ENCODE results near the gene CGA.

CGA gene

GRCh38 chr6:87059943-87060342 lies 35.0 kb downstream of the CGA start:
- H3K4me3 ChIP-seq (ENCODE audit: low read length) = no peak overlapping the region
- no peak for DNase-seq (ENCODE audit: low read depth)
- TF ChIP-seq, protein P1, sequence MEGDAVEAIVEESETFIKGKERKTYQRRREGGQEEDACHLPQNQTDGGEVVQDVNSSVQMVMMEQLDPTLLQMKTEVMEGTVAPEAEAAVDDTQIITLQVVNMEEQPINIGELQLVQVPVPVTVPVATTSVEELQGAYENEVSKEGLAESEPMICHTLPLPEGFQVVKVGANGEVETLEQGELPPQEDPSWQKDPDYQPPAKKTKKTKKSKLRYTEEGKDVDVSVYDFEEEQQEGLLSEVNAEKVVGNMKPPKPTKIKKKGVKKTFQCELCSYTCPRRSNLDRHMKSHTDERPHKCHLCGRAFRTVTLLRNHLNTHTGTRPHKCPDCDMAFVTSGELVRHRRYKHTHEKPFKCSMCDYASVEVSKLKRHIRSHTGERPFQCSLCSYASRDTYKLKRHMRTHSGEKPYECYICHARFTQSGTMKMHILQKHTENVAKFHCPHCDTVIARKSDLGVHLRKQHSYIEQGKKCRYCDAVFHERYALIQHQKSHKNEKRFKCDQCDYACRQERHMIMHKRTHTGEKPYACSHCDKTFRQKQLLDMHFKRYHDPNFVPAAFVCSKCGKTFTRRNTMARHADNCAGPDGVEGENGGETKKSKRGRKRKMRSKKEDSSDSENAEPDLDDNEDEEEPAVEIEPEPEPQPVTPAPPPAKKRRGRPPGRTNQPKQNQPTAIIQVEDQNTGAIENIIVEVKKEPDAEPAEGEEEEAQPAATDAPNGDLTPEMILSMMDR (IDR thresholded peaks at IDR 0.05; ENCODE audit: insufficient read depth, low read depth, low read length, missing control alignments) = no peak

DNA sequence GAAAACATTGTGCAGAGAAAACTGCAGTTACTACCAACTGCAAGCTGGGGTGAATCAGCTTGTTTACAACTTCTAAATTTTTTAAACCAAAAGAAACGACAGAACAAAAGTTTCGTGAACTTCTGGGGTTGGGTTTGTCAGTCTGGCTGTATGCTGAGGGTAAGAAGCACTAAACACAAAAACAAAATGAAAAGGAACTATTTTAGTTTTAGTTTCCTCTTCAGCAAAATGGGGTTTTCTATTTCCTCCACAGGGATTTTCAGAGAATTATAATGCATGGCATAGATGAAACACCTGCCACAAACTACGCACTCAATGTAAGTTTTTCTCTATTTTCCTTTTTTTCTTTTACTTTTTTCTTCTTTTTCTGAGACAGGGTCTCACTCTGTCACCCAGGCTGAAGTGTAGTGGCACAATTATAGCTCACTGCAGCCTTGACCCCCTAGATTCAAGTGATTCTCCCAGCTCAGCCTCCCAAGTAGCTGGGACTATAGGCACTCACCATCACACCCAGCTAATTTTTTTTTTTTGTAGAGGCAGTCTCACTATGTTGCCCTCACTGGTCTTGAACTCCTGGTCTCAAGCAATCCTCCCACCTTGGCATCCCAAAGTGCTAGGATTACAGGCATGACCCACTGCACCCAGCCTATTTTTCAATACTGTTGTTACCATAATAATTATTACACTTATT lies 40.6 kb downstream of the CGA start:
- no peak for DNase-seq (ENCODE audit: low read depth)
- H3K4me3 ChIP-seq (ENCODE audit: low read length) = no peak overlapping the region
- TF ChIP-seq, protein P1 (IDR thresholded peaks at IDR 0.05; ENCODE audit: insufficient read depth, low read depth, low read length, missing control alignments) = no peak

DNA sequence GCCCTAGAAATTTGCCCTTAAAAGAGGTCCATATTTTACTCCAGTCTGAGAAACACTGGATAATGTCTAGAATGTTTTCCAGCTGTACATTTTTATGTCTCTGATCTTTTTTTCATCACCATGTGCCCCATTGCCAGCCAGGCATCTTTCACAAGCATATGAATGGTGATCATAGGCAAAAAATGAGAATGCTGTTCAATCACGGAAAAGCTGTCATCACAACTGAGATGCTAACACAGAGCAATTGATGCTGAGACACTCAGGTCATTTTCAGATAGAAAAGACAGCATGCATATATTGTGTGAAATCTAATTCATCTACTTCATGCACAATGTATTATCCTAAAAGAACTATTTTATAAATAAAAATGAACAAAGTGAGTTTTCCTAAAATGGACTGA lies 41.6 kb downstream of the CGA start:
- TF ChIP-seq, protein P1 (IDR thresholded peaks at IDR 0.05; ENCODE audit: insufficient read depth, low read depth, low read length, missing control alignments) = no peak
- no peak for DNase-seq (ENCODE audit: low read depth)
- no peak overlapping the region for H3K4me3 ChIP-seq (ENCODE audit: low read length)

GRCh38 chr6:87049779-87050178 lies 45.1 kb downstream of the CGA start:
- no peak overlapping the region for H3K4me3 ChIP-seq (ENCODE audit: low read length)
- DNase-seq (ENCODE audit: low read depth) = no peak
- TF ChIP-seq, protein P1 (IDR thresholded peaks at IDR 0.05; ENCODE audit: insufficient read depth, low read depth, low read length, missing control alignments) = no peak

DNA sequence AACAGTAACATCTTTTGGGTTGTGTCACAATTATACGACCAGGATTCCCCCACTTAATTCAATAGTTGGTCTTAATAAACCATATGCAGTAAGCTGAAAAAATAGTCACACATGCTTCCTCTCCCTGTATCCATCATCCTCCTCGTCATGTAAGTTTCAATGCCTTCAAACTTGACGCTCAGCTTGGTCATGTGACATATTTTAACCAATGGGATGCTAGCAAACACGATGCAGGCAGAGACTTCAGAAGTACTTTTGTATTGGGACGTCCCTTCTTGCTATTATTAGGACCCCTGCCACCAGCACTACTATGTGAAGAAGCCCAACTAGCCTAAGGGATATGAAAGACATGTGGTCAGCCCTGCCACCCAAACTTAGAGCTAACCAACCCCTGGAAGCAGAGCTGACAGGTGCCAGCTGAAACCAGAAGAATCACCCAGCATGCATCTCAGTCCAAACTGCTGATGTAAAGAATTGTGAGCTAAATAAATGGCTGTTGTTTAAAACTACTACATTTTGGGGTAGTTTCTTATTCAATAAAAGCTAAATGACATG lies 49.3 kb downstream of the CGA start:
- TF ChIP-seq, protein P1 (IDR thresholded peaks at IDR 0.05; ENCODE audit: insufficient read depth, low read depth, low read length, missing control alignments) = no peak

DNA sequence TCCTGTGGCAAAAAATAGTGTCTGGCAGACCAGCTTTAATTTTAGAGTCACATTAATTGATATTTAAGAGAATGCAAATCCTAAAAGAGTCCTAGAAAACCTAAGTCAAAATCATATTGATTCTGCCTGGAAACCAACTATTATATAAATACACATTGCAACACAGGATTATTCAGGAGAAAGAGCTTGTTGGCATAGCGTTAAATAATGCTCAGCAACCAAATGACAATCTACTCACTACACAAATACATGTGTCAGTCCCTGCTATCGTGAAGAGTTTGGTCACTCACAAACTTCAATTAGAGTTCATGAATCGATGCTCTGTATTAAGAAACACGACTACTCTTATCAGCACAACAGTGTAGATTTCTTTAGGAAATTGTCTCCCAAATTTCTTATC lies 54.2 kb downstream of the CGA start:
- no peak overlapping the region for H3K4me3 ChIP-seq (ENCODE audit: low read length)
- DNase-seq (ENCODE audit: low read depth) = no peak
- TF ChIP-seq, protein P1 (IDR thresholded peaks at IDR 0.05; ENCODE audit: insufficient read depth, low read depth, low read length, missing control alignments) = no peak

More for the DNA sequence above, 49.3 kb downstream of the CGA start:
- no peak overlapping the region for H3K4me3 ChIP-seq (ENCODE audit: low read length)
- no peak for DNase-seq (ENCODE audit: low read depth)
